Duodenal mucosa (tissue), 2 donors: ENCODE results near the gene RFPL2.
"Not testable (repeated sequence)": the region's sequence is repeated elsewhere in the genome, so short reads cannot be mapped to it uniquely, and the experiment has no call there.

Experiments
- H3K27ac ChIP-seq: one replicate; pipeline ENCODE4 v1.7.0; 2013; ENCODE audit warnings: low read depth, low read length
- H3K27me3 ChIP-seq, 2 donors: one replicate each; pipeline ENCODE4 v1.7.0; 2013; ENCODE audit warnings: low read length in 2 of 2, control low read depth in 1 of 2; ENCODE audit not compliant: insufficient read depth in 2 of 2, control insufficient read depth in 1 of 2
- H3K36me3 ChIP-seq, 2 donors: one replicate each; pipeline ENCODE4 v1.7.0; 2013; ENCODE audit warnings: low read length in 2 of 2, control low read depth in 1 of 2; ENCODE audit not compliant: insufficient read depth in 2 of 2, control insufficient read depth in 1 of 2
- H3K4me1 ChIP-seq, 2 donors: one replicate each; pipeline ENCODE4 v1.7.0; 2013; ENCODE audit warnings: low read length in 2 of 2, control low read depth in 1 of 2; ENCODE audit not compliant: insufficient read depth in 2 of 2, control insufficient read depth in 1 of 2
- H3K4me3 ChIP-seq, 2 donors: one replicate each; pipeline ENCODE4 v1.7.0; 2013; ENCODE audit warnings: low read length in 2 of 2, low read depth in 1 of 2
- H3K9ac ChIP-seq, 2 donors: one replicate each; pipeline ENCODE4 v1.7.0; 2013; ENCODE audit warnings: low read length in 2 of 2, low read depth in 1 of 2
- H3K9me3 ChIP-seq, 2 donors: one replicate each; pipeline ENCODE4 v1.7.0; 2013; ENCODE audit warnings: low read length in 2 of 2, control low read depth in 1 of 2; ENCODE audit not compliant: control insufficient read depth in 1 of 2

The RFPL2 gene

GRCh38 chr22:32199341-32199740 is 5.5 kb downstream of the RFPL2 start:
- H3K27me3 ChIP-seq: peaks cover 0 to 3% of the 10 kb centered on the region in 2 donors

GRCh38 chr22:32197553-32198226 is 7.2 kb downstream of the RFPL2 start:
- not testable (repeated sequence) for H3K9ac ChIP-seq, H3K27ac ChIP-seq, H3K9me3 ChIP-seq, H3K36me3 ChIP-seq, H3K4me3 ChIP-seq, H3K27me3 ChIP-seq, H3K4me1 ChIP-seq

More at GRCh38 chr22:32199341-32199740, 5.5 kb downstream of the RFPL2 start:
- Histone ChIP-seq H3K9me3 (no peaks in the 10 kb centered on the region), H3K27ac (no peak overlapping the region), H3K4me3 (no peak overlapping the region), H3K36me3 (no peaks in the 10 kb centered on the region), H3K9ac (no peak overlapping the region), H3K4me1 (peaks cover 0 to 19% of the 10 kb centered on the region in 2 donors)

GRCh38 chr22:32195900-32196299 is 9.0 kb downstream of the RFPL2 start:
- H3K27ac ChIP-seq, H3K9ac ChIP-seq, H3K36me3 ChIP-seq, H3K27me3 ChIP-seq, H3K4me1 ChIP-seq, H3K9me3 ChIP-seq, H3K4me3 ChIP-seq: not testable (repeated sequence)

DNA sequence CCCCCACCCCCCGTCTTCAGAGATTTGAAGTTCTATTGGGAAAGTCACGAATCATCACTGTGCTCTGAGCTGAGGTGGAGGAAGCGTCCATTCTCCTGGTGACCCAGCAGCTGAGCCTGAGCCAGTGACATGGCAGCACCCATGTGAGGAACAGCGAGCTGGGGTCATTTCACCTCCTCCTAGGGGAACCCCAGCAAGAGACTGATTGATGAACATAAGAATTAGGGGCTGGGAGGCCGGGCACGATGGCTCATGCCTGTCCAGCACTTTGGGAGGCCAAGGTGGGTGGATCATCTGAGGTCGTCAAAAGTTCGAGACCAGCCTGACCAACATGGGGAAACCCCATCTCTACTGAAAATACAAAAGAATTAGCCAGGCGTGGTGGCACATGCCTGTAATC is 11.5 kb downstream of the RFPL2 start:
- H3K27me3 ChIP-seq: not testable (repeated sequence)

DNA sequence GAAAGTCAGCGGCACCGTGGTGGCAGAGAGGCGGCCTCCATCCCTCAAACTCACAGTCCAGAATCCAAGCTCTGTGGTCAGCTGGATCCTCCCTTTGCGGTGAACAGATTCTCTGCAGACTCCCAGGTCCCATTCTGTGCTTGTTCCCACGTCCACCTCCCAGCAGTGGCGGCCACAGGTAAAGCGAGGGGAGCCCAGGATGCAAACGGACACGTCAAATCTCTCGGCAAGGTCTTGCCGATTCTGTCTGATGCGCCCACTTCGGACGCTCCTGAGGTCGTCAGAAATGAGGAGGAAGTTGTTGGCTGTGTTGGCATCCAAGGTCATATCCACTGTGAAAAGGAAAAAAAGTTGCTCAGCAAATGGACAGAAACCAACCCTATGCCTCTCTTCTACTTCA is 13.9 kb downstream of the RFPL2 start:
- not testable (repeated sequence) for H3K27me3 ChIP-seq, H3K36me3 ChIP-seq, H3K4me3 ChIP-seq, H3K9me3 ChIP-seq, H3K27ac ChIP-seq, H3K4me1 ChIP-seq, H3K9ac ChIP-seq

More for the DNA sequence above, 11.5 kb downstream of the RFPL2 start:
- H3K4me1 ChIP-seq, H3K36me3 ChIP-seq, H3K27ac ChIP-seq, H3K9ac ChIP-seq, H3K9me3 ChIP-seq, H3K4me3 ChIP-seq: not testable (repeated sequence)

- no peaks in the 10 kb centered on the region for H3K4me1 ChIP-seq
- H3K9ac ChIP-seq: no peak overlapping the region
- H3K27ac ChIP-seq: no peak overlapping the region
- no peaks in the 10 kb centered on the region for H3K36me3 ChIP-seq
- H3K4me3 ChIP-seq: no peak overlapping the region
- H3K9me3 ChIP-seq: no peaks in the 10 kb centered on the region
- no peaks in the 10 kb centered on the region for H3K27me3 ChIP-seq
Observed at GRCh38 chr22:32185821-32186220, 19.1 kb downstream of the RFPL2 start.

DNA sequence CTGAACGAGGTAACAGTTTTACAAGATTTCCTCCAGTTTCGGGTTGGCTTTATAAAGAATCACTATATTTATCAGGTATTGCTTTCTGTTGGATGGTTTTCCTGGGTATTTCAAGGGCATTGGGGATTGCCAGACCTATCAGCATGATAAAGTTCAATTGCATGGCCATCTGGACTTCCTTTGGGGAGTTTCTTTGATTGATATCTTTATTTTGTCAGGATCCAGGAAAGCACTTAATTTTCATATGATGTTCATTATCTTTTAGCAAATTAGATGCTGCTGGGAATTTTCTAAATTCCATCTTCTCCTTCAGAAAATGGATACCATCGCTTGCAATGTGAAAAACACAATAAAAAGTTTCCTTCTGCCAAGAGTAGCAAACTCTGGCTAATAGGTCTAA is 21.2 kb downstream of the RFPL2 start:
- Histone ChIP-seq H3K27me3 (no peaks in the 10 kb centered on the region), H3K9me3 (no peaks in the 10 kb centered on the region), H3K4me3 (no peak overlapping the region), H3K4me1 (no peaks in the 10 kb centered on the region), H3K36me3 (no peaks in the 10 kb centered on the region), H3K27ac (no peak overlapping the region), H3K9ac (no peak overlapping the region)

- H3K9ac ChIP-seq: no peak overlapping the region
- no peaks in the 10 kb centered on the region for H3K36me3 ChIP-seq
- peaks cover 0 to 3% of the 10 kb centered on the region in 2 donors for H3K4me1 ChIP-seq
- H3K27me3 ChIP-seq: peaks cover 5 to 7% of the 10 kb centered on the region in 2 donors
- no peaks in the 10 kb centered on the region for H3K9me3 ChIP-seq
- H3K4me3 ChIP-seq: no peak overlapping the region
- H3K27ac ChIP-seq: no peak overlapping the region
Observed at GRCh38 chr22:32181043-32181442, 23.8 kb downstream of the RFPL2 start.

- Histone ChIP-seq H3K9me3 (no peaks in the 10 kb centered on the region), H3K4me1 (peaks cover 0 to 3% of the 10 kb centered on the region in 2 donors), H3K27me3 (peaks cover 11 to 16% of the 10 kb centered on the region in 2 donors), H3K9ac (no peak overlapping the region), H3K4me3 (no peak overlapping the region), H3K27ac (no peak overlapping the region), H3K36me3 (no peaks in the 10 kb centered on the region)
Observed at GRCh38 chr22:32177221-32177765, 27.6 kb downstream of the RFPL2 start.

GRCh38 chr22:32175683-32176644 is 28.9 kb downstream of the RFPL2 start:
- H3K9me3 ChIP-seq: no peaks in the 10 kb centered on the region
- no peak overlapping the region for H3K27ac ChIP-seq
- no peaks in the 10 kb centered on the region for H3K36me3 ChIP-seq
- H3K27me3 ChIP-seq: peaks cover 11 to 16% of the 10 kb centered on the region in 2 donors
- peak overlapping the region in 1 of 2 donors; percentile 32 for H3K4me3 ChIP-seq
- H3K4me1 ChIP-seq: peaks cover 0 to 3% of the 10 kb centered on the region in 2 donors
- H3K9ac ChIP-seq: no peak overlapping the region
